Loucy (cell line): ENCODE results near the gene CLMN.

Source experiments
- H2AFZ ChIP-seq: fragments of 200-600 bp; sonication (generic); 2 replicates; pipeline ENCODE4 v1.6.0; 2016; ENCODE audit warnings: antibody characterized with exemption, mild to moderate bottlenecking, low read length, moderate library complexity
- H3F3A ChIP-seq: fragments of 200-600 bp; 2 replicates; pipeline ENCODE4 v1.6.0; 2016; ENCODE audit warnings: antibody characterized with exemption, low read depth, mild to moderate bottlenecking
- H3K27me3 ChIP-seq: fragments of 200-600 bp; sonication (generic); 2 replicates; pipeline ENCODE4 v1.6.1; 2014; ENCODE audit warnings: low read length, mild to moderate bottlenecking; ENCODE audit not compliant: insufficient read depth, poor library complexity, severe bottlenecking
- H3K36me3 ChIP-seq: fragments of 200-600 bp; sonication (generic); 2 replicates; pipeline ENCODE4 v1.6.1; 2016; ENCODE audit warnings: low read length; ENCODE audit not compliant: insufficient read depth
- H3K4me1 ChIP-seq: fragments of 200-600 bp; sonication (generic); 2 replicates; pipeline ENCODE4 v1.5.1; 2014; ENCODE audit warnings: low read length, mild to moderate bottlenecking; ENCODE audit not compliant: insufficient read depth, poor library complexity, severe bottlenecking
- H3K4me2 ChIP-seq: fragments of 200-600 bp; sonication (generic); 2 replicates; pipeline ENCODE4 v1.6.0; 2014; ENCODE audit warnings: antibody characterized with exemption, low read length, low read depth, mild to moderate bottlenecking; ENCODE audit not compliant: poor library complexity, severe bottlenecking
- H3K4me3 ChIP-seq: fragments of 200-600 bp; sonication (generic); 2 replicates; pipeline ENCODE4 v1.5.1; 2014; ENCODE audit warnings: low read length, mild to moderate bottlenecking, mixed read lengths; ENCODE audit not compliant: poor library complexity, severe bottlenecking
- H3K79me2 ChIP-seq: fragments of 200-600 bp; sonication (generic); 2 replicates; pipeline ENCODE4 v1.6.1; 2014; ENCODE audit warnings: low read length; ENCODE audit not compliant: insufficient read depth
- H3K9ac ChIP-seq: fragments of 200-600 bp; sonication (generic); 2 replicates; pipeline ENCODE4 v1.6.0; 2014; ENCODE audit warnings: mild to moderate bottlenecking, low read depth, low read length, moderate library complexity; ENCODE audit not compliant: poor library complexity, severe bottlenecking
- H3K9me2 ChIP-seq: fragments of 200-600 bp; sonication (generic); replicated peaks from 2 replicates; pipeline ENCODE4 v1.6.1; 2016; ENCODE audit warnings: low read depth, low read length, mixed read lengths
- H3K9me3 ChIP-seq: fragments of 200-600 bp; sonication (generic); 2 replicates; pipeline ENCODE4 v1.6.1; 2014; ENCODE audit warnings: mild to moderate bottlenecking, antibody characterized with exemption, low read length, low read depth; ENCODE audit not compliant: insufficient read depth
- H4K20me1 ChIP-seq: fragments of 200-600 bp; sonication (generic); 2 replicates; pipeline ENCODE4 v1.6.0; 2014; ENCODE audit warnings: antibody characterized with exemption, low read length, mild to moderate bottlenecking; ENCODE audit not compliant: insufficient read depth, poor library complexity, severe bottlenecking
- CTCF ChIP-seq: fragments of 200-600 bp; sonication (generic); conservative IDR thresholded peaks from 2 replicates; pipeline ENCODE4 v1.5.1; 2014; ENCODE audit warnings: mild to moderate bottlenecking, antibody characterized with exemption, low read length
- EZH2phosphoT487 ChIP-seq: fragments of 200-600 bp; IDR thresholded peaks from 2 replicates; pipeline ENCODE4 v1.6.1; 2018; ENCODE audit warnings: antibody characterized with exemption, mild to moderate bottlenecking, moderate library complexity, borderline replicate concordance

Gene CLMN

GRCh38 chr14:95321693-95322455, 2.2 kb upstream of the CLMN start:
- no peak overlapping the region for H2AFZ ChIP-seq
- TF ChIP-seq CTCF (no peak), EZH2phosphoT487 (no peak)
- H3K36me3 ChIP-seq: no peaks in the 10 kb centered on the region
- no peaks in the 10 kb centered on the region for H4K20me1 ChIP-seq
- no peak overlapping the region for H3K9ac ChIP-seq
- H3K9me3 ChIP-seq: no peaks in the 10 kb centered on the region
- H3K79me2 ChIP-seq: no peaks in the 10 kb centered on the region
- no peak overlapping the region for H3K4me2 ChIP-seq
- H3K27me3 ChIP-seq: no peaks in the 10 kb centered on the region
- H3K4me3 ChIP-seq: no peak overlapping the region
- no peaks in the 10 kb centered on the region for H3F3A ChIP-seq
- H3K9me2 ChIP-seq: no peaks in the 10 kb centered on the region
- H3K4me1 ChIP-seq: peaks cover 10% of the 10 kb centered on the region

- no peaks in the 10 kb centered on the region for H3K9me2 ChIP-seq
- no peak overlapping the region for H3K4me3 ChIP-seq
- no peak overlapping the region for H2AFZ ChIP-seq
- no peaks in the 10 kb centered on the region for H3K36me3 ChIP-seq
- TF ChIP-seq CTCF (no peak), EZH2phosphoT487 (no peak)
- H3K4me2 ChIP-seq: no peak overlapping the region
- no peaks in the 10 kb centered on the region for H3K9me3 ChIP-seq
- H4K20me1 ChIP-seq: no peaks in the 10 kb centered on the region
- peaks cover 10% of the 10 kb centered on the region for H3K4me1 ChIP-seq
- H3K79me2 ChIP-seq: no peaks in the 10 kb centered on the region
- H3F3A ChIP-seq: no peaks in the 10 kb centered on the region
- no peaks in the 10 kb centered on the region for H3K27me3 ChIP-seq
- H3K9ac ChIP-seq: no peak overlapping the region
Observed at GRCh38 chr14:95320955-95321600, 1.4 kb upstream of the CLMN start.

- Histone ChIP-seq H3K27me3 (no peaks in the 10 kb centered on the region), H4K20me1 (no peaks in the 10 kb centered on the region), H3K4me1 (peaks cover 10% of the 10 kb centered on the region), H3K4me3 (peak overlapping the region; percentile 42), H3K9me3 (no peaks in the 10 kb centered on the region), H3K4me2 (peak overlapping the region; percentile 43), H3K9me2 (no peaks in the 10 kb centered on the region), H2AFZ (peak overlapping the region; percentile 35; the same call in 1 of the 2 replicates), H3K9ac (no peak overlapping the region), H3K79me2 (no peaks in the 10 kb centered on the region), H3F3A (no peaks in the 10 kb centered on the region), H3K36me3 (no peaks in the 10 kb centered on the region)
- TF ChIP-seq CTCF (no peak), EZH2phosphoT487 (no peak)
Observed at GRCh38 chr14:95320078-95320895, 579 bp upstream of the CLMN start.
